HCT116 (cell line): Measurements from ENCODE around the gene HIP1R. TPM values are rescaled to one million over a fixed set of nuclear protein-coding genes. Genes with fewer than 3 reads are reported as not detected.

Experiments
- ATAC-seq: fragments of 200-7000 bp; cut with Tn5 transposase; 2 replicates; pipeline ENCODE4 v1.9.1; 2020; ENCODE audit warnings: mild to moderate bottlenecking, moderate library complexity
- BruUV-seq: library from RNA; stranded (reverse); fragments of 400-500 nt; replicated peaks from 2 replicates; lab custom pipeline; 2021; lab: Mats Ljungman, UMichigan
- CTCF ChIA-PET: fragments of 300-600 bp; sonication (Branson Sonifier 250); formaldehyde crosslinking; loops from one replicate; lab custom pipeline; 2021; ENCODE audit warnings: antibody characterized with exemption; lab: Charles Lee
- POLR2A ChIA-PET: fragments of 300-600, 350-600 bp; sonication (Branson Sonifier 250); formaldehyde crosslinking; loops from one replicate; lab custom pipeline; 2021; ENCODE audit warnings: antibody characterized with exemption; lab: Charles Lee
- RAD21 ChIA-PET, 2 experiments: fragments of 300-600 bp; sonication (Branson Sonifier 250); formaldehyde crosslinking; loops; one replicate each; lab custom pipeline; 2023; ENCODE audit warnings: low total read pairs in 2 of 2; ENCODE audit not compliant: uncharacterized antibody in 2 of 2, unreplicated experiment in 2 of 2, low non-redundant PET in 1 of 2; lab: Charles Lee
- DNase-seq: peaks from one replicate; pipeline ENCODE4 v3.0.0-alpha.2; 2010; ENCODE audit warnings: low read depth, low spot score
- H2AFZ ChIP-seq: fragments of 200-600 bp; shearing (Covaris generic), sonication (generic); 2 replicates; pipeline ENCODE4 v1.6.1; 2017; ENCODE audit warnings: low read depth, mixed run types, mixed read lengths, antibody characterized with exemption, low read length; ENCODE audit not compliant: poor library complexity, severe bottlenecking
- H3K27ac ChIP-seq: 2 replicates; pipeline ENCODE4 v1.5.1; 2012; ENCODE audit warnings: low read depth, low read length
- H3K27me3 ChIP-seq: fragments of 200-600 bp; sonication (generic); 2 replicates; pipeline ENCODE4 v1.6.1; 2016; ENCODE audit warnings: mixed run types, low read length, mixed read lengths; ENCODE audit not compliant: insufficient read depth
- H3K36me3 ChIP-seq, 2 experiments: fragments of 200-500 bp in 1 of 2; fragments of 200-600 bp in 1 of 2; sonication (Bioruptor generic) in 1 of 2; sonication (generic) in 1 of 2; 2 replicates each; pipeline versions ENCODE4 v1.5.1 to v1.6.1; 2014 to 2016; ENCODE audit warnings: low read length in 2 of 2, inconsistent platforms in 1 of 2, mixed read lengths in 1 of 2, mixed run types in 1 of 2; ENCODE audit not compliant: insufficient read depth in 2 of 2, control insufficient read depth in 1 of 2
- H3K4me1 ChIP-seq, 2 experiments: fragments of 200-600 bp in 1 of 2; sonication (generic) in 1 of 2; 2 replicates each; pipeline versions ENCODE4 v1.5.1 to v1.6.1; 2012 to 2017; ENCODE audit warnings: low read length in 2 of 2, inconsistent platforms in 1 of 2, mild to moderate bottlenecking in 1 of 2, mixed read lengths in 1 of 2, mixed run types in 1 of 2, moderate library complexity in 1 of 2; ENCODE audit not compliant: insufficient read depth in 2 of 2, control insufficient read depth in 1 of 2
- H3K4me2 ChIP-seq: fragments of 200-600 bp; sonication (generic); 2 replicates; pipeline ENCODE4 v1.6.1; 2017; ENCODE audit warnings: mixed run types, low read length, mixed read lengths
- H3K4me3 ChIP-seq, 2 experiments: fragments of 200-600 bp in 1 of 2; sonication (generic) in 1 of 2; replicated peaks in 1 of 2; 2 replicates each; pipeline ENCODE4 v1.5.1; 2011 to 2016; ENCODE audit warnings: low read length in 2 of 2, control low read depth in 1 of 2, low read depth in 1 of 2, mild to moderate bottlenecking in 1 of 2, mixed read lengths in 1 of 2, mixed run types in 1 of 2
- H3K79me2 ChIP-seq: fragments of 200-600 bp; sonication (generic); 2 replicates; pipeline ENCODE4 v1.6.1; 2017; ENCODE audit warnings: mild to moderate bottlenecking, mixed run types, low read length, moderate library complexity, mixed read lengths; ENCODE audit not compliant: insufficient read depth
- H3K9ac ChIP-seq: fragments of 200-600 bp; sonication (generic); 2 replicates; pipeline ENCODE4 v1.6.1; 2016; ENCODE audit warnings: low read length, mixed read lengths
- H3K9me2 ChIP-seq: fragments of 200-600 bp; sonication (generic), shearing (Covaris generic); 2 replicates; pipeline ENCODE4 v1.6.1; 2017; ENCODE audit warnings: mixed run types, mild to moderate bottlenecking, moderate library complexity; ENCODE audit not compliant: insufficient read depth
- H3K9me3 ChIP-seq, 2 experiments: fragments of 200-500 bp in 1 of 2; fragments of 200-600 bp in 1 of 2; sonication (Bioruptor generic) in 1 of 2; sonication (generic) in 1 of 2; 2 replicates each; pipeline ENCODE4 v1.6.1; 2014 to 2017; ENCODE audit warnings: low read length in 2 of 2, mixed read lengths in 2 of 2, inconsistent platforms in 1 of 2, low read depth in 1 of 2, mild to moderate bottlenecking in 1 of 2, mixed run types in 1 of 2, moderate library complexity in 1 of 2; ENCODE audit not compliant: control insufficient read depth in 1 of 2, insufficient read depth in 1 of 2
- H4K20me1 ChIP-seq: fragments of 200-600 bp; sonication (generic), shearing (Covaris generic); 2 replicates; pipeline ENCODE4 v1.6.1; 2017; ENCODE audit warnings: mixed run types, mild to moderate bottlenecking, moderate library complexity; ENCODE audit not compliant: insufficient read depth
- ATF3 ChIP-seq: IDR thresholded peaks from 2 replicates; pipeline ENCODE4 v1.6.1; 2012
- CBX3 ChIP-seq: IDR thresholded peaks from 2 replicates; pipeline ENCODE4 v1.6.1; 2012; ENCODE audit warnings: low read depth
- CTCF ChIP-seq, 3 experiments: fragments of 200-600 bp in 1 of 3; sonication (generic) in 1 of 3; IDR thresholded peaks in 2 of 3; conservative IDR thresholded peaks in 1 of 3; 2 replicates each; pipeline ENCODE4 v1.5.1; 2012 to 2017; ENCODE audit warnings: low read depth in 2 of 3, low read length in 2 of 3, antibody characterized with exemption in 1 of 3, borderline replicate concordance in 1 of 3, control low read depth in 1 of 3, mild to moderate bottlenecking in 1 of 3, mixed read lengths in 1 of 3, mixed run types in 1 of 3, moderate library complexity in 1 of 3; ENCODE audit not compliant: insufficient read depth in 1 of 3
- EGR1 ChIP-seq: IDR thresholded peaks from 2 replicates; pipeline ENCODE4 v1.6.1; 2012; ENCODE audit warnings: low read depth
- ELF1 ChIP-seq: IDR thresholded peaks from 2 replicates; pipeline ENCODE4 v1.6.1; 2012; ENCODE audit warnings: low read depth, borderline replicate concordance
- EZH2 ChIP-seq: fragments of 200-600 bp; sonication (generic); IDR thresholded peaks from 2 replicates; pipeline ENCODE4 v1.6.1; 2017; ENCODE audit warnings: antibody characterized with exemption, mixed run types
- EZH2phosphoT487 ChIP-seq: fragments of 200-600 bp; IDR thresholded peaks from 2 replicates; pipeline ENCODE4 v1.6.1; 2018; ENCODE audit warnings: antibody characterized with exemption, borderline replicate concordance
- FOSL1 ChIP-seq: IDR thresholded peaks from 2 replicates; pipeline ENCODE4 v1.6.1; 2012; ENCODE audit warnings: low read depth
- JUND ChIP-seq: IDR thresholded peaks from 2 replicates; pipeline ENCODE4 v1.6.1; 2012
- POLR2A ChIP-seq: IDR thresholded peaks from 2 replicates; pipeline ENCODE4 v1.7.0; 2011; ENCODE audit warnings: borderline replicate concordance; ENCODE audit not compliant: insufficient read depth, insufficient read length; ENCODE audit errors: extremely low read depth
- POLR2AphosphoS5 ChIP-seq: IDR thresholded peaks from 2 replicates; pipeline ENCODE4 v1.6.1; 2011; ENCODE audit warnings: mild to moderate bottlenecking, low read depth, low read length, moderate library complexity
- RAD21 ChIP-seq: IDR thresholded peaks from 2 replicates; pipeline ENCODE4 v1.6.1; 2012; ENCODE audit warnings: low read depth, mild to moderate bottlenecking
- REST ChIP-seq: IDR thresholded peaks from 2 replicates; pipeline ENCODE4 v1.6.1; 2012; ENCODE audit warnings: low read depth
- SIN3A ChIP-seq: IDR thresholded peaks from 2 replicates; pipeline ENCODE4 v1.6.1; 2012; ENCODE audit warnings: low read depth
- SP1 ChIP-seq: IDR thresholded peaks from 2 replicates; pipeline ENCODE4 v1.6.1; 2012; ENCODE audit warnings: low read depth
- SRF ChIP-seq: IDR thresholded peaks from 2 replicates; pipeline ENCODE4 v1.6.1; 2012; ENCODE audit warnings: low read depth
- TCF7L2 ChIP-seq: IDR thresholded peaks from 2 replicates; pipeline ENCODE4 v1.7.0; 2011; ENCODE audit warnings: borderline replicate concordance, inconsistent platforms; ENCODE audit not compliant: insufficient read depth, insufficient read length; ENCODE audit errors: extremely low read depth
- YY1 ChIP-seq: IDR thresholded peaks from 2 replicates; pipeline ENCODE4 v1.6.1; 2011; ENCODE audit warnings: low read length, low read depth, moderate library complexity, mild to moderate bottlenecking; ENCODE audit not compliant: insufficient replicate concordance; ENCODE audit errors: extremely low read depth
- ZBTB33 ChIP-seq: IDR thresholded peaks from 2 replicates; pipeline ENCODE4 v1.6.1; 2011; ENCODE audit warnings: mild to moderate bottlenecking, low read length, moderate library complexity; ENCODE audit not compliant: insufficient replicate concordance; ENCODE audit errors: extremely low read depth
- ZFX ChIP-seq: fragments of 450-650 bp; IDR thresholded peaks from 2 replicates; pipeline ENCODE4 v1.6.1; 2017
- intact Hi-C: fragments of 100-400 bp; cut with micrococcal nuclease; formaldehyde crosslinking; loops from 2 replicates; pipeline ENCODE4 v1.10.0; 2022
- total RNA-seq: library from RNA; stranded (reverse); gene quantifications from one replicate; pipeline ENCODE4 v1.2.1, GENCODE V29; 2021; ENCODE audit not compliant: unreplicated experiment

Gene HIP1R
- total RNA-seq, 1 experiment from 2014 or later: 57.8 TPM

GRCh38 chr12:122903693-122904034 lies 68.4 kb downstream of the HIP1R start:
- Histone ChIP-seq H3K27me3 (no peaks in the 10 kb centered on the region), H3K36me3 (no peaks in the 10 kb centered on the region), H3K9ac (no peak overlapping the region), H3K4me1 (peaks cover 0 to 8% of the 10 kb centered on the region in 2 experiments; a peak in 3 of 4 replicates), H3K27ac (no peak overlapping the region), H2AFZ (no peak overlapping the region), H3K4me2 (no peak overlapping the region), H3K4me3 (no peak overlapping the region), H4K20me1 (no peaks in the 10 kb centered on the region), H3K79me2 (no peaks in the 10 kb centered on the region), H3K9me2 (no peaks in the 10 kb centered on the region), H3K9me3 (no peaks in the 10 kb centered on the region)
- intact Hi-C loops: no loop called here
- no peak for DNase-seq
- BruUV-seq: no TSS peak
- POLR2A ChIA-PET: no interaction called here
- RAD21 ChIA-PET: no interaction called here
- no peak for TF ChIP-seq SRF
- no peak for TF ChIP-seq ATF3
- TF ChIP-seq TCF7L2: no peak
- no peak for TF ChIP-seq ZFX
- no peak for TF ChIP-seq RAD21
- TF ChIP-seq JUND: no peak
- TF ChIP-seq EGR1: no peak
- no peak for TF ChIP-seq CBX3
- TF ChIP-seq EZH2: no peak
- no peak for TF ChIP-seq CTCF (IDR thresholded peaks at IDR 0.05 in 2 of 3, conservative IDR thresholded peaks at IDR 0.05 in 1 of 3; ENCODE audit: borderline replicate concordance in 1 of 3, insufficient read depth in 1 of 3, low read depth in 2 of 3, low read length in 2 of 3)
- no peak for TF ChIP-seq ELF1
- TF ChIP-seq YY1: no peak
- TF ChIP-seq POLR2AphosphoS5: no peak
- no peak for TF ChIP-seq POLR2A
- TF ChIP-seq FOSL1: no peak
- no peak for TF ChIP-seq EZH2phosphoT487
- TF ChIP-seq SIN3A: no peak
- TF ChIP-seq SP1: no peak
- no peak for TF ChIP-seq ZBTB33
- TF ChIP-seq REST: no peak
- CTCF ChIA-PET: interaction anchor here (1.5 kb wide), 1 partner anchor 12 kb away, joined by 3 read pairs; no protein-coding TSS in a partner anchor
- no peak for ATAC-seq
